ENCODE results near the gene TRIP10. TPM values are rescaled to one million over a fixed set of nuclear protein-coding genes. Genes with fewer than 3 reads are reported as not detected.

TRIP10 gene
- total RNA-seq, 1 donor from 2014 or later: 9.0 TPM

DNA sequence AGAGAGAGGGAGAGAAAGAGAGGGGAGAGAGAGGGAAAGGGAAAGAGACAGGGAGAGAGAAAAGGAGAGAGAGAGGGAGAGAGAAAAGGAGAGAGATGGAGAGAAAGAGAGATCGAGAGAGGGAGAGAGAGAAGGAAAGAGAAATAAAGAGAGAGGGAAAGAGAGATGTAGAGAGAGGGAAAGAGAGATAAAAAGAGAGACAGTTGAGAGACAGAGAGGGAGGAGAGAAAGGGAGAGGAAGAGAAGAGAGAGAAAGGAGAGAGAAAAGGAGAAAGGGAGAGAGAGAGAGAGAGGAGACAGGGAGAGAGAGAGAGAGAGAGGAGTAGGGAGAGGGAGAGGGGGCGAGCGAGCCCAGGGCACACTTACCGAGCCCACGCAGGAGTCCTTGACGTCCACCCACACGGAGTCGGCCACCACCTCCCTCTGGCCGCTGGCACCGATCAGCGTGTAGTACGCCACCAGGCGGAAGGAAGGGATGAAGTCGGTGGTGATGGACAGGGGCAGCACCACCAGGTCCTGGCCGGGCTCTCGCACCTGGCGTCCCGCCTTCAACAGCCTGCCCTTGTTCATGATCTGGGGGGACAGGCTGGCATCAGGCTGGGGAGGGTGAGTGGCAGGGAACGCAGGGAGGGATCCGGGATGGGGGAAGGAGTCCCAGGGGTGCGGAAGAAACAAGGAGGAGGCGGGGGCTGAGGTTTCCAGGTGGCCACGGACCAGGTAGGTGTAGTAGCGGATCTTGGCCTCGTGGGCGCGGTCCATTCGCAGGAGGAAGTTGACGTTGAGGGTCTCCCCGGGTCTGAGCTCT, 29.0 kb upstream of the TRIP10 start:
- ATAC-seq (no peak), DNase-seq (ENCODE audit: low spot score) (no peak)

- ATAC-seq (no peak), DNase-seq (ENCODE audit: low spot score) (no peak)
Observed at GRCh38 chr19:6711078-6711361, 28.5 kb upstream of the TRIP10 start.

DNA sequence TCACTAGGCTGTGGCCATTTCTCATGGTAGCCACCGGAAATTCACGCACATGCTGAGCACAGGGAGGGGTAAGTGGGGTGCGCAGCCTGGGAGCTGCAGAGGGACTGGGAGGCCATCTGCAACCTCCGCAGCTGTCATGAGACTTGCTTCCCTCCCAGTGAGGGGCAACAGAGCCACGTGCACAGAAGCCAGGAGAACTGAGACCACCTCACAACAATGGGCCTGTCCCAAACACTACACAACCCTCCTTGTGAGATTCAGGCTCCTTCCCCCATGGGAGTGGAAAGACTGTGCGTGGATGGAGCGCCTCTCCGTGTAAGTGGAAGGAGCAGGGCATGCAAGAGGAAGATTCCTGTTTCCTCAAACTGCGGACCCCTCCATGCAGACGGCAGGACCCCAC, 27.9 kb upstream of the TRIP10 start:
- DNase-seq (ENCODE audit: low spot score): no peak
- ATAC-seq: no peak

DNA sequence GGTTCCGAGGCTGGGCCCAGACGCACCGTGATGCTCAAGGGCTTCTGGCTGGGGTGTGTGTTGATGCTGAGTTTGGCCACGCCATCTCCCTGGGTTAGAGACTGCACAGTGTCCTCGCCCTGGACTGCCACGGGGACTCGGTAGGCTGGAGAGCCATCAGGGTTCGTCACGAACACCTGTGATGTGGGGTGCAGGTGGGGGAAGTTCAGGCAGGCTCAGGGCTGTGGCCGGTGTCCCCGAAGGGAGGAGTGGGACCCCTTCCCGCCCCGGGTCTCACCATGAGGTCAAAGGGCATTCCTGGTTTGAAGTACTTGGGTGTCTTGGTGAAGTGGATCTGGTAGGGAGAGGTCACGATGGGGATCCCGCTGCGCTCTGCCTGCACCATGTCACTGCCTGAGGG, 27.2 kb upstream of the TRIP10 start:
- DNase-seq (ENCODE audit: low spot score): no peak

GRCh38 chr19:6712692-6713670, 26.5 kb upstream of the TRIP10 start:
- DNase-seq (ENCODE audit: low spot score) (no peak), ATAC-seq (no peak)

More for the DNA sequence above, 27.2 kb upstream of the TRIP10 start:
- no peak for ATAC-seq

GRCh38 chr19:6713773-6714692, 25.4 kb upstream of the TRIP10 start:
- DNase-seq (ENCODE audit: low spot score): peak; percentile 72
- ATAC-seq: peak; percentile 12

GRCh38 chr19:6714749-6715555, 24.5 kb upstream of the TRIP10 start:
- DNase-seq (ENCODE audit: low spot score) (no peak), ATAC-seq (peak; percentile 0)

GRCh38 chr19:6716610-6716970, 22.9 kb upstream of the TRIP10 start:
- ATAC-seq (no peak), DNase-seq (ENCODE audit: low spot score) (no peak)

DNA sequence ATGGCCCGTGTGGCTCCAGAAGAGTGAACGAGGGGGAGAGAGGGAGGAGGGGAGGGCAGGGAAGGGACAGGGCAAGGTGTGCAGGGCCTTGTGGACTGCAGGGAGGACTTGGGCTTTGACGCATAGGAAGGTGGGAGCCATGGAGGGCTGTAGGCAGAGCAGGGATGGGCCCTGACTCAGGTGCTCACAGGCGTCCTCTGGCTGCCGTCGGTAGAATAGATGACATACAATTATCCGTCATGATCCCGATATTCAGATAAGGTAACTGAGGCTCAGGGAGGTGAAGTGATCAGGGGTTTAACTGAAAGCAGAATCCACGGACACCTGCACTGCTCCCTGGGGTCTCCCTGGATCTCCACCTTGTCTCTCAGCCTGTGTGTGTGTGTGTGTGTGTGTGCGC, 22.4 kb upstream of the TRIP10 start:
- ATAC-seq (no peak), DNase-seq (ENCODE audit: low spot score) (no peak)

DNA sequence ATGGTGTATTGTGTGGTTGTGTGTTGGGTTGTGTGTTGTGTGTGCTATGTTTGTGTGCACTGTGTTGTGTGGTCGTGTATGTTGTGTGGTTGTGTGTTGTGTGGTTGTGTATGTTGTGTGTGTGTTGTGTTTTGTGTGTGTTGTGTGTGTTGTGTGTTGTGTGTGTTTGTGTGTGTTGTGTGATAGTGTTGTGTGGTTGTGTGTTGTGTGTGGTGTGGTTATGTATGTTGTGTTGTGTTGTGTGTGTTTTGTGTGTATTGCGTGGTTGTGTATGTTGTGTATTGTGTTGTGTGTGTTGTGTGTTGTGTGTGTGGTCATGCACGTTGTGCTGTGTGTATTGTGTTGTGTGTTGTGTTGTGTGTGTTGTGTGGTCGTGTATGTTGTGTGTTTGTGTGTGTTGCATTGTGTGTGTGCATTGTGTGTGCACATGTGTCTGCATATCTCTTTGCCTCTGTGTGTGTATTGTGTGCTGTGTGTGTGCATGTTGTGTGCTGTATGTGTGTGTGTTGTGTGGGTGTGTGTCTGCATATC, 22.0 kb upstream of the TRIP10 start:
- DNase-seq (ENCODE audit: low spot score) (no peak), ATAC-seq (no peak)

DNA sequence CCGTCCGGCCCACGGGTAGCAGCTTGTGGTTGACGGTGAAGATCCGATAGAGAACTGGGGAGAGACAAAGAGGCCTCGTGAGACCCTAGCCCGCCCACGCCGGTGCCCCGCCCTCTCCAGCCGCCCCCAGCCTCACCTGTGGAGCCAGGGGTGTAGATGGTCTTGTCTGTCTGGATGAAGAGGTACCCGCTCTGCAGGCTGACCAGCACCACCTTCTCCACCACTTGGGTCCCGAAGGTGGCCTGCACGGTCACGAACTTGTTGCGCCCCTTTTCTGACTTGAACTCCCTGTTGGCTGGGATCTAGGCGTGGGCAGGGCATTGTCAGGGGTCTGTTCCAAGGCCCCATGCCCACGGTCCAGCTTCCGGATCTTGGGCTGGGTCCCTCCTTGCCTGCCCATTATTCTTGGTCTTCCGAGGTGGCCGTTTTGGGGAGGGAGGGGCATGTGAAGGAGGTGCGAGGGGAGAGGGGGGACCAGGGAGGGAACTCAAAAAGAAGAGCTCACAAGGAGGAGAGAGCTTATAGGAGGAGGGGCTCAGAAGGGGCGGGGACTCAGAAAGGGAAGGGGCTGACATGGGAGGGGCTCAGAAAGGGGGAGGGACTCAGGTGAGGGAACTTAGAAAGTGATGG, 21.3 kb upstream of the TRIP10 start:
- ATAC-seq (no peak), DNase-seq (ENCODE audit: low spot score) (peak; percentile 67)

DNA sequence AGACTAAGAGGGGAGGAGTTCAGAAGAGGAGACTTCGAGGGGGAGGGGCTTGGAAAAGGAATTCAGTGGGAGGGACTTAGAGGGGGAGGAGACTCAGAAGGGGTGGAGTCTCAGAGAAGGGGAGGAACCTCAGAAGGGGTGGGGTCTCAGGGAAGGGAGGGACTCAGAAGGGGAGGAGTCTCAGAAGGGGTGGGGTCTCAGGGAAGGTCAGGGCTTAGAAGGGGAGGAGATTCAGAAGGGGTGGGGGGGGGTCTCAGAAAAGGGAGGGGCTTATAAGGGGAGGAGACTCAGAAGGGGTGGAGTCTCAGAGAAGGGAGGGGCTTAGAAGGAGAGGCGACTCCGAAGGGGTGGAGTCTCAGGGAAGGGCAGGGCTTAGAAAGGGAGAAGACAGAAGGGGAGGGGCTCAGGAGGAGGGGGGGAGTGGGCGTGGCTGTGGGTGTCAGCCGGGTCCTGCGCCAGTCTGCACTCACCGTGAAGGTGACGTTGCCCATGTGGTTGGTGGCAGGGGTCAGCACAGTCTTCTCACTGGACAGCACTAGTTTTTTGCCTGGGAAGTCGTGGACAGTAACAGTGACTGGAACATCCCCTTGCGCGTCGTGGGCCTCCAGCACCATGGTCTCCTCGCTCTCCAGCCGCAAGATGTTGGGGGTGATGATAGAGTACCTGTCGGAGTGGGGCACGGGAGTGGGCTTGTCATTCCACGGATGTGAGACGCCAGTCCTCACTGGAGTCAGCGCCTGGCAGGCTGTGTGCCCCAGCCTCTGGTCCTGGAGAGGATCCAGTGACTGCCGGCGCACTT, 20.5 kb upstream of the TRIP10 start:
- DNase-seq (ENCODE audit: low spot score): peak; percentile 96
- peak; percentile 69 for ATAC-seq

DNA sequence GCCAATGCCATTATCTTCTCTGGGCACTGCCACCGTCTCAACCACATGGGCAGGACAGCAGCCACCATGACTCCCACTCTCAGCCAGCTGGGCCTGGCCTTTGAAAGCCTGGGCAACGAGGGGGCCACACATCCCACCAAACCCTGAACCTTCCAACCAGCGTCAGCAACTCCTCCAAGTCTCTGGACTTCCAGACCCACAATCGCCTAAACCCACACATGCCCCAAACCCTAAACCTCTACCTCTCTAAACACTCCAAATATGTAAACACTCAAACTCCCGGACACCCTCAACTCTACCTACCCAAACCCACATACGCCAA, 20.0 kb upstream of the TRIP10 start:
- ATAC-seq: no peak
- no peak for DNase-seq (ENCODE audit: low spot score)

DNA sequence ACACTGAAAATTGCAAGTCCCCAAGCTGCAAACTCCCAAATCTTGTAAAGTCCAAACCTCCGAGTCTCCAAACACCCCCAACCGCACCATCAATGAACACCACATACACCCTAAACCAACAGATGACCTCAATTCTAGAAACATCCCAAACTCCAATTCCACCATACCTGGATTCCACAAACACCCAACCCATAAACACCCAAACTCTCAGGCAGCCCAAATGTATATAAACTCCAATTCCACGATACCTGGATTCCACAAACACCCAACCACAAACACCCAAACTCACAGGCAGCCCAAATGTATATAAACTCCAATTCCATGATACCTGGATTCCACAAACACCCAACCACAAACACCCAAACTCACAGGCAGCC, 19.5 kb upstream of the TRIP10 start:
- ATAC-seq (no peak), DNase-seq (ENCODE audit: low spot score) (no peak)

DNA sequence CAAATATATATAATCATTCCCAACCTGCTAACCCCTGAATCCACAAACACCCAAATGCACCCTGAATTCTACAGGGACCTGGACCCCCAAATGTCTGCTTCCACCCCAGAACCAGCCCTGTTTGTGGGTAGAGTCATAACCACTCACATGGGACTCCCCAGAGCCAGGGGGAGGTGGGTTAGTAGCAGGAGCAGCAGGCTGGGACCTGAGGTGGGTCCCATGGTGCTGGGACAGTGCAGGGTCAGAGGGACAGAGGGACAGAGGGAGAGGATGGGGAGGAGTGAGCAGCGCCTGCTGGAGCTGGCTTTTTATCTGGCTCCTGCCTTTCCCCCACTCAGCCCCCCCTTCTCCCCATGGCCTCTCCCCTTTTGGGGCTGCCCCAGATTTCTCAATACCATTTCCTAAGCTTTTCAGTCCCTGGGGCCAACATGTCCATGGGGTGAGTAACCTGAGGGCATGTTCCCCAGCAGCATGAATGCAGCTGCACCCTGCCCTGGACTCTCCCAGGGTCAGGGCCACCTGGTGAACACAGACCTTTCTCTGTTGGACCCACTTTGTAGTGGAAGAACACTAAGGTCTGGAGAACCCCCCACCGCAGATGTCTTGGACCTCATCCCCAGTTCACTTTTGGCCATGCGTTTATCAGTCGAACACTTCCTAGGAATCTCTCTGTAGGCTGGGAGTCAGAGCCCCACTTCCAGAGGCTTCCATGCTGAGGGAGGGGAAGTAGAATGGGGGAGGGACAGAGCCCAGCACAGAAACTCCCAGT, 18.9 kb upstream of the TRIP10 start, which contains the start of gene C3:
TSS of gene C3 (minus strand) at position 282 of the 769 bp plus-strand sequence. CDS start at position 221, 61 bp downstream.
- DNase-seq (ENCODE audit: low spot score) (peak; percentile 95), ATAC-seq (peak; percentile 52)

DNA sequence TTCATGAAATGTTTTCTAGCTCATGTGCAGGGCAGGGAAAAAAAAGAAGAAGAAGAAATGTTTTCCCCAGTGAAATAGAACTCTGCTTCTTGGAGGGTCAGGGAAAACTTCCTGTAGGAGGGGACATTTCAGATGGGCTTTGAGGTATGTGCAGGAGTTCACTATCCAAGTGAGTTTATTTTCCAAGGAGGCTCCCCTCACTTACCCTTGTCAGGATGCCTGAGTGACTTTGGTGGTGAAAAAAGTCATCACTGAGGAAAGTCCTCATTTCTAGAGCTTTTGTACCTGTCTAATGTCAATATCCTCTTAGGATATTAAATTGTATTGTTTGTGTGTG, 18.4 kb upstream of the TRIP10 start:
- ATAC-seq: no peak
- DNase-seq (ENCODE audit: low spot score): no peak

GRCh38 chr19:6721773-6722172, 17.7 kb upstream of the TRIP10 start:
- ATAC-seq (no peak), DNase-seq (ENCODE audit: low spot score) (no peak)

GRCh38 chr19:6723108-6723618, 16.3 kb upstream of the TRIP10 start:
- ATAC-seq (peak; percentile 5), DNase-seq (ENCODE audit: low spot score) (peak; percentile 89)
